NCI-H2227 treated with DMSO at 0.1 percent for 48 hours (cell line): Measurements from ENCODE around the gene CUX1.
A peak's percentile ranks its signal among the peaks of the same experiment; 100 is the strongest.

Experiments used
- DNase-seq: peaks from one replicate; lab custom pipeline; 2025; lab: John Stamatoyannopoulos, UW

The CUX1 gene

DNA sequence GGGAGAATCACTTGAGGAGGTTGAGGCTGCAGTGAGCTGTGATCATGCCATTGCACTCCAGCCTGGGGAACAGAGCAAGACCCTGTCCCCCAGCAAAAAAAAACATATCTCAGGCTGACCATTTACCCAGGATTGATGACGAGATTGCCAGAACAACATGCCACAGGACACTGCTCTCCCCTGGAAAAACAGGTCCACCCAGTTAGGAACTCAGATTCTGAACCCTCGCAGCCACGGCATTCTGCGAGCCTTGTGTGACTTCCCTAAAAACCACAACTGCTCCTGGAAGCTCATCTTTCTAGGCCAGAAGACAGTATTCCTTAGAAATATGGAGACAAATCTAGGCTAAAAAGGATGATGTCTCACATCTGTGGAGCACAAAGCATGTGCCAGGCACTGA is 427.2 kb downstream of the CUX1 start:
- DNase-seq, result no peak

DNA sequence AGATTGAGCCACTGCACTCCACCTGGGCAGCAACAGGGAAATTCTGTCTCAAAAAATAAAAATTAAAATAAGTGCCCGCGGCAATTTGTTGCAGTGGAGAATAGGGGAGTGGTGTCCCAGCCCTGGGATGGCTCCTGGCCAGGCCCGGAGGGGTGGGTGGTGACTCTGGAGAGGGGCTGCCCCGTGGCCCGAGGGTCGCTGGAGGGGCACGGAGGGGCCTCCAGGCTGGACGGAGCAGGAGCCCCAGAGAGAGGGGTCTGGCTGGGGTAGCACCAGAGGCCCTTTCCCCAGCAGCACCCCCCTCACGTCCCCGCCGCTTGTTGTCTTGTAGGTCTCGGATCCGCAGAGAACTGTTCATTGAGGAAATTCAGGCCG is 430.6 kb downstream of the CUX1 start:
- DNase-seq, result no peak

DNA sequence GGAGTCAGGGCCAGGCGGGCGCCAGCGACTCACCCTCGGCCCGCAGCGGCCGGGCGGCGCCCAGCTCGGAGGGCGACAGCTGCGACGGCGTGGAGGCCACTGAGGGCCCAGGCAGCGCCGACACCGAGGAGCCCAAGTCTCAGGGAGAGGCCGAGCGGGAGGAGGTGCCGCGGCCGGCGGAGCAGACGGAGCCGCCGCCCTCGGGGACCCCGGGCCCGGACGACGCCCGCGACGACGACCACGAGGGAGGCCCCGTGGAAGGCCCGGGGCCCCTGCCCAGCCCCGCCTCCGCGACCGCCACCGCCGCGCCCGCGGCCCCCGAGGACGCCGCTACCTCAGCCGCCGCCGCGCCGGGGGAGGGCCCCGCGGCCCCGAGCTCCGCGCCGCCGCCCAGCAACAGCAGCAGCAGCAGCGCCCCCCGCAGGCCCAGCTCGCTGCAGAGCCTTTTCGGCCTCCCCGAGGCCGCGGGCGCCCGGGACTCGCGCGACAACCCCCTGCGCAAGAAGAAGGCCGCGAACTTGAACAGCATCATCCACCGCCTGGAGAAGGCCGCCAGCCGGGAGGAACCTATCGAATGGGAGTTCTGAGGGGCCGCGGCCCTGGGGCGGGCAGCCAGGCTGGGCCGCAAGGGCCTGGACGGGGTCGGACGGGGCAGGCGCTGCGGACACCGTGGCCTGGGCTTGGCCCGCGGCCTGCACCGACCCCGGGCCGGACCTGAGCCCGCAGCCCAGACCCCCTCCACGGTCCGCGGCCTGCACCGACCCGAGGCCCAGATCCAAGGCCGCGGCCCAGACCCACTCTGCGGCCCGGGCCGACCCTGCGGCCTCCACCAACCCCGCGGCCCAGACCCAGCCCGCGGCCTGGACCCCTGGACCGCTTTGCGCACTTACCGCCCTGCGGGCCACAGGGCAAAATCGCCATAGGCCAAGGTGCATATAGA is 431.3 kb downstream of the CUX1 start:
- no peak for DNase-seq

DNA sequence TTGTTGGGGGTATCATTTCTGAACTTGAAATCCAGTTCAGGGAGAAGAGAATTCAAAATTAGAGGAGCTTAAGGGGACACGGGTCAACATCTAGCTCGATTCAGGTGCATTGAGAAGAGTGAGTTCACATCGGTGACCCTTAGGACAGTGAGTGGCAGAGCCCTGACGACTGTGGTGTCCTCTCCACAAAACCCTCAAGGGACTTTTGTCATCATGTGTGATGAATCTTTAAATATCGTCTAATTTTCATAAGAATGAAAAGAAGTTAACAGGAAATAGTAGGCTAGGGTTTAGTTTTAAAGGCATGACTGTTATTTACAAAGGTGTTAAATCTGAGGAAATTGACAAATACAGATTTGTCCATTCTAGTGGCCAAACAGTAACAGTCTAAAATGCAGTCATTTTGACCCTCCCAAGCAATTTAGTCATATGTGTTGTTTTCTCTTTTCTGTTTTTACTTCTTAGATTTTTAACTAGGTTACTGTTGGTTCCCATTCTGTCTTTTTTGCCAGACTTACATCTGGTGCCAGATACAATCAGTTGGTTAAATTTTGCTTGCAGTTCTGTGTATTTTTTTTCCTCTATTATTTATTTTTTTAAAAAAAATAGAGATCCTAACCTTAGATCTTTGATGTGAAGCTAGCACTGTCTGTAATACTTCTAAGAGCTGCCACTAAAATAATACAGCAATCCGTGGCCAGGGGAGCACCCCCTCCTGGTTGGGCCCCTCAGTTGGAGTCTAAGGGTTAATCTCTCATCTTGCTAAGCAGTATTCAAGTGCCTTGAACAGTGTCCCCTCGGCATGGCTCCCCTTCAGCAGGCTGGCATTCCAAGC is 434.3 kb downstream of the CUX1 start:
- no peak for DNase-seq

DNA sequence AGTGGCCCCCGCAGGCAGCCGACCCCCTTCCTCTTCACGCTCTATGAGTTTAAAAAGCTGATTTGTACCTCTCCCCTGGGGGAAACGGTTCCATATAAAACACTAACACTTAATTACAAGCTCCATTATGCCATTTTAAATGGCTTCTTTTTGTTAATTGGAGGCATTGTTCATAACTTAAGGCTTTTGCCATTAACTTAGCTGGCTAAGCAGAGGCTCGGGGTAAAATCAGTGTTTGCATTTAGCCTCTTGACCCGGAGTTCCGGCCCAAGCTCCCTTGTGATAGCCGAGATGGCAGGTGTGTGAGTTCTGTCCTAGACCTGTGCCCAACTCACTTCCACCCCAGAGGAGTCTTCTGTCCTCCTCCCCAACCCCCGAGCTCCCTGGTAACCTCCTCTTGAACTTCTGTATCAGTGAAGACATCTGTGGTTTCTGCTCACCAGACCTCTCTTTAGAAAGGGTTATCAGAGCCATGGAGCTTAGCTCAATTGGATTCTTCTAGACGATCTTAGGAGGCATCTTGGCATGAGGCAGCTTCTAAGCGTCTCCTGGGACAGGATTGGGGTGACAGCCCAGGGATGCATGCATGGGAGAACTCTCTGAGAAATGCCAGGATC is 435.0 kb downstream of the CUX1 start:
- DNase-seq, result no peak

DNA sequence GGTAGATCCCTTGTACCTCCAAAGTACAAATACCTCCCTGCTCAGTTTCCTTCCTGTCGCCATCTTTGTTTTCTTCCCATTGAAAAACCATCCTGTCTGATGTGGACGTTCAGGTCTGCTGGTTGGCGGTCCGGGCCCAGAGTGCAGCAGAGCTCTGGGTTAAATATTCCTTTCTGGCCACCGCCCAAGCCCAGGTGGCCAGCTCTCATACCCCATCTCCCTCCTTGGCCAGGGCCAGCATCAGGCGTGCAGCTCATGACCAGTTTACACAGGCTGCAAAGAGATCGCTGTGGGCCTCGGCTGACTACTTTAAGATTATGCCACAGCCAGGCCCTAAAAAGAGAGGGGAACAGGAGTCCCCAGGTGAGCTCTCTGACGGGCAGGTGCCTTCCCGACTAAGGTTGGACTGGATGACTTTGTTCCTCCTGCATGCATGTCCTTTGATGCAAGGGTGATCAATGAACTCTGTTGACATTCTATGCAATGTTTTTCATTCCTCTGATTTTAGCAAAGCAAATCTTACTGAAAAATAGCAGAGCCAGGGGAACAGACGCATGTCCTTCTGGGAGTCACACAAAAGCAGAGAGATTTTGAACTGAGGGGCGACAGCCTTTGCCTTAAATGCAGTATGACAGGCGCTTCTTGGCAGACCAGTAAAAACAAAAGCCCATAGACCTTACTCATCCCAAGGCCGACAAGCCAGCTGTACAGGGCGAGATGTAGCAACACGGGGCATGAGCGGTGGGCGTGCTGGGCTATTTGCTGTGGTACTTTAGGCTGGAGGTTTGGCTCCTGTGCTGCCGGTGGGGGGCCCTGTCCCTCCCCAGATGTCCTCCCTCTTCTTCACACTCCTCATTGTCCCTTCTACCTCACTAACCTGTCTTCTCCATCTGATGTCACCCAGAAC is 435.9 kb downstream of the CUX1 start:
- no peak for DNase-seq

DNA sequence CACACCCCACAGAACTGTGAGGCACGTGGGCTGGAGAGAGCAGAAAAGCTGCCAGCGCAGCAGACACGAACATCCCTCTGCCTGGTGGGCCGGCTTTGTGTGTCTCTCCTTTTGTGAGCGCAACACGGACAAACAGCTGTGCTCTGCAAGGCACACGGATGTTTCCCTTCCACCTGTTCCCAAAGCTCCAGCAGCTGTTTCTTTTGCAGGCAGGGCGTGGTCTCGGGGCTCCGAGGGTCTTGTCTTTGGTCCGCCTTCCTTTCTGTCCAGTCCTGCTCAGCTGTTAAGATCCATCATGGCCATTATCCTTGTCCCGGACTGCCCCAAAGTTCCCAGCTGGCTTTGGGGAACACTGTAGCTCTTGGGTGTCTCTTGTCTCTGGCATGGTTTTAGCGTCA is 436.5 kb downstream of the CUX1 start:
- no peak for DNase-seq

DNA sequence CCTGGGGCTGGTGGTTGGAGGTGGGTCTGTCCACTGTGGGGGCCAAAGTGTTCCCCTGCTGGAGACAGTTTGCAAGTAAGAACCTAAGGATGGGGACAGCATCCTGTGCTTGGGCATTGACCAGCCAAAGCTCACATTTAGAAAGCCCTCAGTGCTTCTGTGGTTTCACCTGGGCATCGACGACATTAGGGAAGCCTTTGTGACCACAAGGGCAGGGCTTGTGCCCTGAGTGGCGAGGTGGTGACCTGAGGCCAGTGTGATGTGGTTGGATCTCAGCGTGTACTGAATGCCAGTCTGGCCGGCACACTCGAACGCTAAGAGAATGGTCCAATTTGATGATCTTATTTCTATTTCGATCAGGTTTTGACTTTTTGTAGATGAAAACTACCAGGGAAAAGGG is 437.1 kb downstream of the CUX1 start:
- no peak for DNase-seq

DNA sequence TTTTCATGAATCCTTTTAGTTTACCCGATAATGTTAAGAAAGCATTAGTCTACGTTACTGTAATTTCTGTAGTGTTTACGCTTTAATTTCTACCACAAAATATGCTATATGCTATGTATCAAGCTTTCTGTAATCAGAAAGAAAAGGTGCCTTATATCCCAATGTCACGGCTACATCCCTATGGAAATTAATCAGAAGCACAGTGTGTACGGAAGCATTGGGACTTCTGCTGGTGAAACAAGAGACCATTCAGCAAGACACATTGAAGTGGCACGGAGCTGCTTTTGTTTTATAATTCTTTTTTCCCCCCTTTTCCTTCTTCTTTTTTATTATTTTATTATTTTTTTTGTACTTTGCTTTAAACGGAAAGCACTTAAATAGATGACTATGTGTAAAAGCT is 438.1 kb downstream of the CUX1 start:
- DNase-seq, result no peak

DNA sequence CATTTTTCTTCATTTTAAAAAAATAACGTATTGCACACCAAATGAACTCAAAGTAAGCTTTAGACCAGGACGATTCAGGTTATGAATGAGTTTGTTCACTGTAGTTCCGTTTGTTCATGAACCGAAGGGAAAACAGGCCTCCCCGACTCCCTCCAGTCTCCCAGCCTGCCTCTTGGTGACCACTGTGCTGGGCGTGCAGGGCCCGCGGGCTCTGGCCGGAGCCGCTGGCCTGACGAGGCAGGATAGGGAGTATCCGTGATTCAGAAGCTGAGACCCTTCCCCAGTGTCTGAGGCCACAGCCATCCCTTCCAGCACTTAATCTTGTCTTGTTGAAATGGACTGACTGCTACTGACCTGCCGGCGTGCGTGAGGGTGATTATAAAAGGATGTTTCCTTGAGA is 438.5 kb downstream of the CUX1 start:
- no peak for DNase-seq

DNA sequence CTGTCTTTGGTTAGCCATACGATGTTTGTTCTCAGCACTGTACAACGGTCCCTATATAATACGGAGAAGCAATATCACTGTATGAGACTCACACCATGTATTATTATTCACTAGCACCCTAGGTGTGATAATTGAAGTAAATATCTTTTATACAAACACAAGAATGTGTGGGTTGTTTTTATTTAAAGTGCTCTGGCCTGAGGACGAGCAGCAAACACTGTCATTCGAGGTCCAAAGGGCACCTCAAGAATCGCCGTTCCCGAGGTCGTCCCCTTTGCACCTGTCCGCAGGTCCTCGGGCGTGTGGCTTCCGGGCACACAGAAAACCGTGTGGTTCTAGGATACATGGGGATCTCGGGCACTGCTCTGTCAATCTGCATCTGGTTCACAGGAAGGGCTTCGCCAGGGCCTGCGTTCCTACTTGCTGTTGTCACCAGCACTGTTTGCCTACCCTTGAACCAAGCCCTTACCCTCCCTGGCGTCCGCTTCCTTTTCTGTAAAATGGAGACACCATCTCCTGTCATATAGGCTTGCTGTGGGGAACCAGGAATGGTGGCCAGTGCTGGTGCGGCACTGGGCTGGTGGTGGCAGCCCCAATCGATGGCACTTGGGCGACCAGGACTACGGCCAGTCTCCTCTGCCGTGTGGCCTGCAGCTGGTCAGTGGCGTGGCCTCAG is 440.8 kb downstream of the CUX1 start:
- DNase-seq, result no peak

DNA sequence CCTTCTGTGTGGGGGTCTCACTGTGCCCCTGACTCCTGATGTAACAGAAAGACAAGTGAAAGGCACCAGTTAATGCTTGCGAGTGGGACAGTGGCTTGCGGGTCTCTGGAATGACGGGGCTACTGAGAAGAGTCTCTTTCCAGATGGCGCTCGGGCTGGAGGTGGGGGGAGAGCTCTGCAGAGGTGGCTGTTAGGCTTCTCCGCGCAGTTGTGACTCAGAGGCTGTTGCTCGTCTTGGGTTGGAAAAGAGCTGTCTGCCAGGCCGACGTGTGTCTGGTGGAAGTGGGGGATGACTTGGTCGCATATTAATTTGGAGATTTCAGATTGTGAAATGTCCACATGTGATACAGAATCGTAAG is 441.3 kb downstream of the CUX1 start:
- no peak for DNase-seq

DNA sequence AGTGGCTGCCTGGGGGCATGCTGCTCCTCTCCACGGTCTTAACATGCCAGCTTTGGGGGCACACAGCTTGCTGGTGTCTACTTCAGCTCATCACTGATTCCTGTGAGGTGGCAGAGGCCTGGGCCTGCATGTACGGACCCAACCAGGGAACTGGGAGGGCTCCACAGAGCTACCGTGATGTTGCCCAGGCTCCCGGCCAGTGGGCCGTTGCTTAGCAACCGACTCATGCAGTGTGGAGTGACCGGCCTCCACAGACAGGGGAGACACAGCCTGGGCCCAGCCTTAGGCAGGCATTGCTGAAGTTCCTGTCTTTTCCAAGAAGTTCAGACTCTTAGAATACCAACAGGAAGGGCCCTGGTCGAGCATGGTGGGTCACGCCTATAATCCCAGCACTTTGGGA is 443.4 kb downstream of the CUX1 start:
- peak; percentile 9 for DNase-seq

DNA sequence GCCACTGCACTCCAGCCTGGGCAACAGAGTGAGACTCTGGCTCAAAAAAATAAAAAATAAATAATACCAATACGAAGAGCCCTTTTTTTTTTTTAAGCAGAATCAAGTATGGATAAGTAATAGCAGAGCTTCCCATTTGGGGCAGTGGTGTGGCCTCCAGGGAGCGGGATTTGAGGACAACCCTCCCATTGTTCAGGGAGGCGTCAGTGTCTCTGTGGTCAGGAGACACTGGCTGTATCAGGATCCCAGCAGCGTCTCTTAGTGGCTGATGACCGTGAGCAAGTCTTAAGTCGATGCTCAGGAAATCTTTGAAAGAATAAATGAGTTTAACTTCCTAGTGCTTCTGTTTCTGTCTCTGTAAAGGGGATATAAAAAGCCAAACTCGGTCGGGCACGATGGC is 444.0 kb downstream of the CUX1 start:
- no peak for DNase-seq

DNA sequence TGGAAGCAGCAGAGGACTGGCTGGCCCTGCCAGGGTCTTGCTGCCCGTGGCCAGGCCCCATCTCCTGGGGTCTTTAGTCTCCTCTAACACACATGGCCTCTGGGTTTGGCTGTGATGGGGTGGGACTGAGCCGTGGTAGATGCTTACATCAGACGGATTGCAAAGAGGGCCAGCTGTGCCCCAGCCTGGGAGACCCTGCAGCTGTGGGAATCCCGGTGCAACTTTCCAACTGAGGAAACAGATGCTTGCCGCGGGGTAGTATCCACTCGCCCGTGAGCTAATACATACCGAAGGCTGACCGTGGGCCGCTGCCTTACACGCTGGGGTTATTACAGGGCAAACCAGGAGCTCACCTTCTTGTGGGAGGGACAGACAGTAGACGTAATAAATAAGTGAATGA is 445.1 kb downstream of the CUX1 start:
- no peak for DNase-seq

DNA sequence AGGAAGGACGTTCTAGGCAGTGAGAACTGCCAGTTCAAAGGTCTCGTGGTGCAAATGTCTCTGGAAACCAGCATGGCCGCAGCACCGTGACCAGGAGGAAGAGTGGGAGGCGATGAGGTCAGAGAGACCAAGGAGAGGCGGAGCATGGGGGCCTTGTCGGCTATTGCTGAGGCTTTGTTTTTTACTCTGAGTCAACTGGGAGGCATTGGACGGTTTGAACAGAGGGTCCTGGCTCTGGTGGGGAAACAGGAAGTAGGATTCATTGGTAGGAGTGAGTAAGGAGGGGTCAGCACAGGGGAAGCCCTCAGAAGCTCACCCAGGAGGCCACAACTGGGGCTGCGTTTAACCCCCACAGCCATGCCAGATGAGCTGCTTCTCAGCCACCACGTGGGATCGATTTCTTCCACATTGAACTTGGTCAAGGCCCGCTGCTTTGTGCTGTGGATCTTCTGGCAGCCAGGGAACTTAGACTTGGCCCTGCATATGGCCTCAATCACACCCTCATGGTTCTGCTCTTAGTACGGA is 447.0 kb downstream of the CUX1 start:
- DNase-seq, result no peak

DNA sequence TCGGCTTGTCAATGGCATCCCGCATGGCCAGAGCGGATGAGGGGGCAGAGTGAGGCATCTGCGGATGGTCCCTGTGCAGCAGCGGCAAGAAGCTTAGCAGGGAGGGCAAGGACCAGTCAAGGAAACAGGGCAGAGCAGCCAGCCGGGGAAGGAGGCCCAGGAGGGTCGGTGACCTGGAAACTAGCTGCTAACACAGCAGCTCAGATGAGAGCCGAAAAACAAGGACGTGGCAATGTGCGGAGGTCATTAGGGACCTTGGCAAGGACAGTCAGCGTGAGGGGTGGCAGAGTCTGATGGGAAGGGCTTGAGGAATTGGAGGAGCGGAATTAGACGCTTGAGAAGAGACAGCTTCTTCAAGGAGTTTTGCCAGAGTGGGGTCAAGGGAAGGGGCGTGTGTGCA is 449.1 kb downstream of the CUX1 start:
- DNase-seq, result no peak

DNA sequence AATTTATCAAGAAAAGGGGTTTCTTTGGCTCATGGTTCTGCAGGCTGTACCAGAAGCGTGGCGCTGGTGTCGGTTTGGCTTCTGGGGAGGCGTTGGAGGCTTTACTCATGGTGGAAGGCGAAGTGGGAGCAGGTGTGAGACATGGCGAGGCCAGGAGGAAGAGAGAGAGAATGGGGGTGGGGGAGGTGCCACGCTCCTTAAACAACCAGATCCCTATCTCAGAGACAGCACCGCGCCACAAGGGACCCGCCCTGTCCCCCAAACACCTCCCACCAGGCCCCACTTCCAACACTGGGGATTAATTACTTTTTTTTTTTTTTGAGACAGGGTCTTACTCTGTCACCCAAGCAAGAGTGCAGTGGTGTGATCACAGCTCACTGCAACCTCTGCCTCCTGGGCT is 451.2 kb downstream of the CUX1 start:
- no peak for DNase-seq

DNA sequence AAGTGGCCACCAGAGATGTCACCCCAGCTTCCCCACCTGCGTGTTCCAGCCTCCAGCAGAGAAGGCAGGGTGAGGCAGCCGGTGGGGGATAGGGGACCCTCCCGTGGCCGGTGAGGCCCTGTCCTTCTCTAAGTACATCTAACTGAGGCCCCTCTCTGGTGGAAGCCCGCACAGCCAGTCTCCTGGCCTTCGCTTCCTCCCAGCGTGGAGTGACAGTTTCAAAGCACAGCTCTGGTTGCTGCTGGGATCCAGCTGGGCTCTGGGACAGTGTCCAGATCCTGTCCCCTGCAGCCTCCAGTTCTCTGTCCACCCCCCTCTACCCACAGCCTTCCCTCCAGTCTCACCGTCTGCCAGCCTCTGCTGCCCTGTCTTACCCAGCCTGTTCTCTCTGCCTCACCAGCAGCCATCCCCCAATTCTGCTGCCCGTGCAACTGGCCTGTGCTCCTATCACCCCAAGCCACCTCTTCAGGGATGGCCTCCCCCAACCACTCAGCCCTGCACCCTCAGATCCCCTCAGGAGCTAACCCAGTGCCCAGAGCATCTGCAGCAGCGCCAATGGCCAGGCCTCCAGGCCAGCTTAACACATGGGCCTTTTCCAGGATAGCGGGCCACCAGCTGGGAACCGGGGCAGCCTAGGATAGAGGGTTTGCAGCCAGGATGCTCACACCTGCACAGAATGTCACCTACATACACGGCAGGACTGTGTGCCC is 452.9 kb downstream of the CUX1 start:
- no peak for DNase-seq

DNA sequence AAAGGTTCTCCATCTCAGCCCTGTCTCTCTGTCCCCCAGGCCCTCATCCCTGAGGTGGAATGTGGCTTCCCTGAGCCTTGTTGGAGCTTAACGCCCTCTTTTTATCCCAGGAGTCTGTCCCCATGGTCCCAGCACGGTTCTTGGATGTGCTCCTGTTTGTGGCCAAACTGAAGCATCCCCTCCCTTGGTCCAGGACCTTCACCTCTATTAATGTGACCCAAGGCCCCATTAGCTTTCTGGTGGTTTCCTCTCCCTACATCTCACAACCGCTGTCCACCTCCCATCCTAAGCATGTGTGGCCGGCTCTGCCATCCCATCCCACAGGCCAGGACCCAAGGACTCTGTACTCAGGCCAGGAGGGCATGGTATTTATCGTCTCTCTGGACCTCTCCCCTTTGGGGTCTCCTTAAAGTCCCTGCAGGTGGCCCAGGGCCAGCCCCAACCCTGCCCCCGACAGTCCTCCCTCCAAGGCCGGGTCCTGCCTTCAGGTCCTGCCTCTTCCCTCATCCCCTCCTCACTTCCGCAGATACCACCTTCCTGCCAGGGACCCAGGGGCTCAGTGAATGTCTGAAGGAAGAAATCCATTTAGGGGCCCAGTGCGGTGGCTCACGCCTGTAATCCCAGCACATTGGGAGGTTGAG is 453.9 kb downstream of the CUX1 start:
- DNase-seq, result no peak
